ENCODE data around the gene NCAM2. TPM values are rescaled to one million over a fixed set of nuclear protein-coding genes. Genes with fewer than 3 reads are reported as not detected.

Gene NCAM2
- total RNA-seq, 4 donors from 2014 or later = 1.1 to 3.9 (median 2.7) TPM

DNA sequence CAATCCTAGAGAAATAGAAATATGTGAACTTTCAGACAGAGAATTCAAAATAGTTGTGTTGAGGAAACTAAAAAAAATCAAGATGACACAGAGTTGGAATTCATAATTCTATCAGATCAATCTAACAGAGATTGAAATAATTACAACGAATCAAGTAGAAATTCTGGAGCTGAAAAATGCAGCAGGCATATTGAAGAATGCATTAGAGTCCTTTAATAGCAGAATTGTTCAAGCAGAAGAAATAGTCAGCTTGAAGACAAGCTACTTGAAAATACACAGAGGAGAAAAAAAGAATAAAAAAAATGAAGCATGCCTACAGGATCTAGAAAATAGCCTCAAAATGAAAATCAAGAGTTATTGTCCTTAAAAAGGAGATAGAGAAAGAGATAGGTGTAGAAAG is 347.1 kb downstream of the NCAM2 start:
- TF ChIP-seq CTCF (IDR thresholded peaks at IDR 0.05; ENCODE audit: low read depth) = no peak

- TF ChIP-seq CTCF (IDR thresholded peaks at IDR 0.05; ENCODE audit: low read depth) = no peak
Measured at GRCh38 chr21:21345872-21346271, 347.7 kb downstream of the NCAM2 start.

DNA sequence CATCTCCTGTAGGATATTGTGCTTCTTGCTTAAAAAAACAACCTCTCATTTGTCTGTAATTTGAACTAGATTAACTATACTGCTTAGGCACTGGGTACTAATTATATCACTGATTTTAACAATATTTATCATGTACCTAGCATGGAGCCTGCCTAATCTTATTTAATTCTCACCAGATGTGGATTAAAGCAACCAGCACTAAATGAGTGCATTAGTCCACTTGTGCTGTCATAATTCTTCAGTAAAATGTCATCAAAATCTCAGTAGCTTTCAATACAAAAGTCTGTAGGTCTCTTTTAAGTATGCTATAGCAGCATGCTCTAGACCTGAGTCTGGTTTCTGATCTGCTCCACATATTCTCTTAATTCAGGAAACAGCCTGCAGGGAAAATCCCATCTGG is 368.1 kb downstream of the NCAM2 start:
- no peak for TF ChIP-seq CTCF (IDR thresholded peaks at IDR 0.05; ENCODE audit: low read depth)

GRCh38 chr21:21367583-21367982 is 369.4 kb downstream of the NCAM2 start:
- no peak for TF ChIP-seq CTCF (IDR thresholded peaks at IDR 0.05; ENCODE audit: low read depth)

GRCh38 chr21:21373969-21374368 is 375.8 kb downstream of the NCAM2 start:
- no peak for TF ChIP-seq CTCF (IDR thresholded peaks at IDR 0.05; ENCODE audit: low read depth)

- TF ChIP-seq CTCF (IDR thresholded peaks at IDR 0.05; ENCODE audit: low read depth) = no peak
Measured at GRCh38 chr21:21383126-21383525, 384.9 kb downstream of the NCAM2 start.

DNA sequence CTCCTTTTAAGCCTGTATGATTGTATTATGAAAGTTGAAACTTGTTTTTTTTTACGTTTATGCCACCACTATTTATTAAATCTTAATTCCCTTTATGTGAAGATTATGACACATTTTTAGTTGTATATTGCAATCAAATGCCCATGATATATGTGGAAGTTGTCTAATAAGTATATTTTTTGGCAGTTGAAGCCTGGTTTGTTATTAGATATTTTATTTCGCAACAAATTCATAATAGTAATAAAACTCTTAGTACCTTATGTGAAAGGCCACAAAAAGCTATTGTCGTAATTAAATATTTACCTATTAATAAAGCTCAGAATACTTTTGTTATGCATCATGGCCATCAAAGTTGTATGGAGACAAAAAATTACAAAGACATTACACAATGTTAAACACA is 386.8 kb downstream of the NCAM2 start:
- no peak for TF ChIP-seq CTCF (IDR thresholded peaks at IDR 0.05; ENCODE audit: low read depth)

Measured in subcutaneous adipose tissue (tissue), 4 donors.